Esophagus (tissue), 2 donors: Measurements from ENCODE around the gene CRIP3. TPM values are rescaled to one million over a fixed set of nuclear protein-coding genes. Genes with fewer than 3 reads are reported as not detected.

Experiments
- H3K27ac ChIP-seq, 2 donors: one replicate each; pipeline ENCODE4 v1.5.1; 2013; ENCODE audit warnings: low read depth in 2 of 2, mild to moderate bottlenecking in 2 of 2, inconsistent platforms in 1 of 2, low read length in 1 of 2, moderate library complexity in 1 of 2
- H3K27me3 ChIP-seq, 2 donors: one replicate each; pipeline ENCODE4 v1.6.1; 2013; ENCODE audit warnings: low read length in 2 of 2, control low read depth in 1 of 2, mild to moderate bottlenecking in 1 of 2; ENCODE audit not compliant: insufficient read depth in 2 of 2, control insufficient read depth in 1 of 2
- H3K36me3 ChIP-seq, 2 donors: one replicate each; pipeline ENCODE4 v1.6.1; 2013; ENCODE audit warnings: low read length in 1 of 2; ENCODE audit not compliant: control insufficient read depth in 2 of 2, insufficient read depth in 2 of 2
- H3K4me1 ChIP-seq, 2 donors: one replicate each; pipeline ENCODE4 v1.6.1; 2013; ENCODE audit warnings: low read length in 1 of 2; ENCODE audit not compliant: control insufficient read depth in 2 of 2, insufficient read depth in 2 of 2
- H3K4me3 ChIP-seq, 2 donors: one replicate each; pipeline ENCODE4 v1.5.1; 2013; ENCODE audit warnings: low read length in 2 of 2, mild to moderate bottlenecking in 2 of 2, low read depth in 1 of 2, moderate library complexity in 1 of 2
- H3K9me3 ChIP-seq, 2 donors: one replicate each; pipeline ENCODE4 v1.6.1; 2013; ENCODE audit warnings: mild to moderate bottlenecking in 2 of 2, low read depth in 1 of 2, low read length in 1 of 2, moderate library complexity in 1 of 2; ENCODE audit not compliant: control insufficient read depth in 2 of 2, insufficient read depth in 1 of 2
- WGBS, 2 donors: extraction: QIAGEN DNeasy Blood & Tissue Kit; methylation state at CpG; one replicate each; pipeline ENCODE4 v1.1.7; 2013; 5-methylcytosine and 5-hydroxymethylcytosine counted together
- polyA plus RNA-seq, 2 donors: library from polyadenylated mRNA; stranded (reverse); fragments of 200-250 nt; gene quantifications; one replicate each; pipeline ENCODE4 v1.2.3, GENCODE V29; 2013
- donor health status: healthy with polysubstance abuse.
- donor health status: Bipolar disorder and iron deficiency.

The CRIP3 gene
- polyA plus RNA-seq, 2 donors = 0.40 to 1.2 TPM

- no peaks in the 10 kb centered on the region for H3K36me3 ChIP-seq
- H3K9me3 ChIP-seq = no peaks in the 10 kb centered on the region
- H3K4me3 ChIP-seq = no peak overlapping the region
- WGBS, 2 donors = 77 to 85% methylated on average over 11 of the region's 11 CpGs
- H3K27ac ChIP-seq = no peak overlapping the region
- H3K4me1 ChIP-seq = no peaks in the 10 kb centered on the region
- no peaks in the 10 kb centered on the region for H3K27me3 ChIP-seq
Measured at GRCh38 chr6:43276577-43277305, 31.9 kb downstream of the CRIP3 start.

DNA sequence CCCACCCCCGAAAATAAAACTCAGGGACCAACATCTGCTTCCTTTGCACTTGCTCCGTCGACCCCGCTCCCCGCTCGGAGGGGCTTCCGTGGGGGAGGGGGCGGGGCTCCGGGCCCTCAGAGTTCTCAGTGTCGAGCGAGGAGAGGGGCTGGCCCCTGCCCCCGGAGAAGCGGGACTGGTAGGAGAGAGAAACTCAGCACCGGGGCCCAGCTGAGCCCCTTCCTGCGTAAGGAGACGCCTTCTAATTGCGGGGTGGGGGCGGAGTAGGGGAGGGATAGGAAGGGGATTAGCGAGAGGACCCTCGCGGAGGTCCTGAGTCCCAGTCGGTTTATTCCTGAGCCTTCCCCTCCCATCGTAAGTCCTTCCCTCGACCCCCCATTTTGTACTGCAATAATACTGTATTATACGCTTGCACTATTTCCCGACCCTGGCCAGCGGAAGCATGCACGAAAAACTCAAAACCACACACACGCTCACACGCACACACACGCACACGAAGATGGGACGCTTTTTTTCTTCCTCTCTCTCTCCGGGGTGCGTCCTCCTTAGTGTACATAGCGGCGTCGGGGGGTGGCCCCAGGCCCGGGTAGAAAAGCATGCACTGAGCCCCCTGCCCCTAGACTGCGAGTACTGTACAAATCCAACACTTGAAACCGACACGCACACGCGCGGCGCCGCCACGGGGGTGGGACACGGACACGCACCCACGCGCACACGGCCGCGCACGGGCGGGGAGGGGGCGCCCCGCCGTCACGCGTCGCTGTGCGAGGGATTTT, 32.6 kb downstream of the CRIP3 start:
- H3K27ac ChIP-seq = no peak overlapping the region
- H3K36me3 ChIP-seq = no peaks in the 10 kb centered on the region
- WGBS, 2 donors = 27 to 30% methylated on average over 58 to 64 of the region's 64 CpGs
- H3K4me1 ChIP-seq = no peaks in the 10 kb centered on the region
- H3K9me3 ChIP-seq = no peaks in the 10 kb centered on the region
- no peaks in the 10 kb centered on the region for H3K27me3 ChIP-seq
- peak overlapping the region in 1 of 2 donors; percentile 35 for H3K4me3 ChIP-seq

- H3K27me3 ChIP-seq = no peaks in the 10 kb centered on the region
- no peaks in the 10 kb centered on the region for H3K4me1 ChIP-seq
- WGBS, 2 donors = 5 to 7% methylated on average over 35 to 65 of the region's 65 CpGs
- H3K4me3 ChIP-seq = peak overlapping the region; percentile 25 to 35
- no peaks in the 10 kb centered on the region for H3K9me3 ChIP-seq
- H3K27ac ChIP-seq = no peak overlapping the region
- no peaks in the 10 kb centered on the region for H3K36me3 ChIP-seq
Measured at GRCh38 chr6:43274916-43275597, 33.6 kb downstream of the CRIP3 start.

- H3K27ac ChIP-seq = no peak overlapping the region
- H3K4me3 ChIP-seq = no peak overlapping the region
- no peaks in the 10 kb centered on the region for H3K27me3 ChIP-seq
- 79 to 82% methylated on average over 10 of the region's 10 CpGs for WGBS, 2 donors
- H3K9me3 ChIP-seq = no peaks in the 10 kb centered on the region
- H3K4me1 ChIP-seq = peaks cover under 1 to 3% of the 10 kb centered on the region in 2 donors
- no peaks in the 10 kb centered on the region for H3K36me3 ChIP-seq
Measured at GRCh38 chr6:43274127-43274915, 34.3 kb downstream of the CRIP3 start.

GRCh38 chr6:43273707-43274106, 34.9 kb downstream of the CRIP3 start:
- H3K9me3 ChIP-seq = no peaks in the 10 kb centered on the region
- WGBS, 2 donors = 61 to 64% methylated on average over 2 of the region's 2 CpGs
- no peaks in the 10 kb centered on the region for H3K36me3 ChIP-seq
- H3K27me3 ChIP-seq = no peaks in the 10 kb centered on the region
- no peak overlapping the region for H3K4me3 ChIP-seq
- no peak overlapping the region for H3K27ac ChIP-seq
- peaks cover 3 to 4% of the 10 kb centered on the region in 2 donors for H3K4me1 ChIP-seq

DNA sequence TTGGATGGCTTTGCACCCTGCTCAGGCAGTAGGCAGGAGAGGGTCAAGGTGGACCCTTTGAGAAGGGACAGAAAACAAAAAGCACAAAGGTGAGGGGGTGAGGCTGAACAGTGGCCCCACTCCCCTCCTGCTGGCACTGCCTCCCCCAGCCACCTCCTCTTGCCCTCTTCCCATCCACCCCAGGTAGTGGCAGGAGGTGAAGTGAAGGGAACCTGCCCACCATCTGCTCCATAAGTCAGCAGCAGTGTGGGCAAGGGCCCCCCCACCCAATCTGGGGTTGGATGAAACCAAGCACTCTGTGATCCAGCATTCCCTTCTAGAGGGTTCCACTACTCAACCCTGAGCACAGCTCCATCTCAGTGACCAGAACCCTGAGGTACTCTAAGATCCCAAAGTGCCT, 36.7 kb downstream of the CRIP3 start:
- Histone ChIP-seq H3K27me3 (no peaks in the 10 kb centered on the region), H3K36me3 (no peaks in the 10 kb centered on the region), H3K4me1 (peaks cover 3 to 4% of the 10 kb centered on the region in 2 donors), H3K4me3 (no peak overlapping the region), H3K27ac (no peak overlapping the region), H3K9me3 (no peaks in the 10 kb centered on the region)

DNA sequence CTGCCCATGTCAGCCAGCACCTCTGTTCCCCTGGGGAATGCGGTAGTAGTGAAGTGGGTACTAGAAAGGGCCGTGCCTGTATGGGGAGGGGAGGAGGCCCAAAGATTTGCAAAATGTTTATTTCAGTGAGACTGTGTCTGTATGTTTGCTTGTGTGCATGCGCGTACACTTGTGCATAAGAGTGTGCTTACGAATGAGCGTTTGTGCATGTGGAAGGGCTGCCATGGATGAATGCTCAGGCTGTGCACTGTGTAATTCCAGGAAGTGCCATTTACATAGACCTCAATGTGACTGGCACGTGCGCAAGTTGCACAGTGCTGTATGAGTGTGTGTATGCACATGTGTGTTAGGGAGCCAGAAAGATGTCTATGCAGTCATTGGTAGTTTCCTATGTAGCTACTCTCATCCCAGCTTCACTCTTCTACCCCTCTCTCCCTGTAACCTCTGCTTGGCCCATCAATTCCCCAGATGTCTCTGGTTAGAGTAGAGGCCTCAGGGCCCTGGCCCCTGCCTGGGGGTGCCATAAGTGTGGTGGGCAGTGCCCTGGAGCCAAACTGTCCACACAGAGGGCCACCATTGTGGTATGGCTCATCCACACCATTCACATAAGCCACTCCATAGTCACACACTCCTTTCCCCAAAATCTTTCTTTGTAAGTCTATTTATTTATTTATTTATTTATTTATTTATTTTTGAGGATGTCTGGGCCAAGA, 37.4 kb downstream of the CRIP3 start:
- Histone ChIP-seq H3K27me3 (no peaks in the 10 kb centered on the region), H3K9me3 (no peaks in the 10 kb centered on the region), H3K4me3 (no peak overlapping the region), H3K27ac (no peak overlapping the region), H3K4me1 (peaks cover 3 to 4% of the 10 kb centered on the region in 2 donors), H3K36me3 (no peaks in the 10 kb centered on the region)
- 86 to 90% methylated on average over 8 of the region's 8 CpGs for WGBS, 2 donors

DNA sequence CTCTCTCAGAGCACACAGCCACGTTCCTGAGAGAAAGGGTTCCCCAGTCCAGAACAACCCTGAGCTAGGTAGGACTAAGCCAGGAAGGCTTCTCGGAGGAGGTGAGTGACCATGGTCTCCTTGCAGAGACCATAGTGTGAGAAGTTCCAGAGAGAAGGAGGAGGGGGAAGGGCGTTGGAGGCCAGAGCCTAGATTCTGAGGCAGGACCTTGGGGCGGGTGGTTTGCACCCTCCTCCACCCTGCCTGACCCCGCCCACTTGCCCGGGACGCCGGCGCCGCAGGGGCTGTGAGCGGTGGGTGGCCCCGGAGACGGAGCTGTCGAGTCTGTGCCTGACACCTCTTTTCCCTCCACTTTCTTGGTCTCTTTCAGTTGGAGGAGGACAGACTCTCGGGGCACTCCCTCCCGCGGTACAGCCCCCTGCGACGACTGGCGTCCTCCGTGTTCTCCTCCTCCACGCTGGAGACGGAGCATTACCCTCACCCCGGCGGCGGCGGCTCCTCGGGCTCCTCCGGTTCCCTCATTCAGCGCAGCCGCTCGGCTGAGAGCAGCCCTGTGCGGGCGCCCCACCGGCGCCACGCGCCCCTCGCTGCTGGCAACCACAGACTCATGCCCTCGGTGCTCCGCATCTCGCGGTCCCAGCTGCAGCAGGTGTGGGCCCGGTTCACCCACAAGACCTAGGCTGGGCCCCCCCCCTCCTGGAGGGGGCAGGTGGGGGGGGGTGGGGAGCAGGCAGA, 39.2 kb downstream of the CRIP3 start:
- H3K4me3 ChIP-seq = peak overlapping the region; percentile 18 to 20
- peak overlapping the region; percentile 11 to 39 for H3K27ac ChIP-seq
- H3K9me3 ChIP-seq = no peaks in the 10 kb centered on the region
- no peaks in the 10 kb centered on the region for H3K36me3 ChIP-seq
- WGBS, 2 donors = 3 to 4% methylated on average over 29 to 44 of the region's 44 CpGs
- H3K4me1 ChIP-seq = peaks cover 3 to 4% of the 10 kb centered on the region in 2 donors
- no peaks in the 10 kb centered on the region for H3K27me3 ChIP-seq
